Testis (tissue), 3 donors: ENCODE data around the gene NOC2L. TPM values are rescaled to one million over a fixed set of nuclear protein-coding genes. Genes with fewer than 3 reads are reported as not detected.

Source experiments
- DNase-seq: peaks from one replicate; pipeline ENCODE4 v3.0.0-alpha.2; 2019
- H3K27ac ChIP-seq, 2 donors: fragments of 200-600 bp; sonication (generic); one replicate each; pipeline ENCODE4 v1.5.1; 2019
- H3K27me3 ChIP-seq: fragments of 200-600 bp; sonication (generic); one replicate; pipeline ENCODE4 v1.5.1; 2019
- H3K36me3 ChIP-seq: fragments of 200-600 bp; sonication (generic); one replicate; pipeline ENCODE4 v1.5.1; 2017; ENCODE audit warnings: low read depth; ENCODE audit errors: missing control alignments
- H3K4me1 ChIP-seq: fragments of 200-600 bp; sonication (generic); one replicate; pipeline ENCODE4 v1.5.1; 2019
- H3K4me3 ChIP-seq, 2 donors: fragments of 200-600 bp; sonication (generic); one replicate each; pipeline ENCODE4 v1.5.1; 2017 to 2019
- H3K9me3 ChIP-seq: fragments of 200-600 bp; sonication (generic); one replicate; pipeline ENCODE4 v1.5.1; 2017
- CTCF ChIP-seq, 3 experiments: fragments of 450-650 bp in 2 of 3; fragments of 200-600 bp in 1 of 3; sonication (generic) in 1 of 3; IDR thresholded peaks; one replicate each; pipeline ENCODE4 v1.5.1; 2016 to 2019; ENCODE audit warnings: antibody characterized with exemption in 3 of 3, mild to moderate bottlenecking in 2 of 3, moderate library complexity in 1 of 3
- POLR2A ChIP-seq: fragments of 450-650 bp; IDR thresholded peaks from one replicate; pipeline ENCODE4 v1.6.1; 2017; ENCODE audit warnings: antibody characterized with exemption, mild to moderate bottlenecking, moderate library complexity
- WGBS, 2 donors: methylation state at CpG; one replicate each; pipeline ENCODE4 v1.1.5; 2018; 5-methylcytosine and 5-hydroxymethylcytosine counted together
- intact Hi-C: fragments of 100-400 bp; cut with DNase I; formaldehyde crosslinking; loops from one replicate; pipeline ENCODE4 v1.15.1; 2023; ENCODE audit warnings: low total_unique reads
- polyA plus RNA-seq: library from polyadenylated mRNA; stranded (reverse); fragments of 350-450 nt; fragmentation: Illumina TruSeq; extraction: RNeasy Lipid Tissue Mini Kit (QIAGEN cat#74804); gene quantifications from one replicate; pipeline ENCODE4 v1.2.3, GENCODE V29; 2014; ENCODE audit warnings: low read depth, low replicate concordance; ENCODE audit not compliant: insufficient read depth
- total RNA-seq, 2 donors: library from RNA; depleted of rRNA; stranded (reverse); fragments of >200 nt; gene quantifications; one replicate each; pipeline ENCODE4 v1.2.3, GENCODE V29; 2016

Gene NOC2L
- total and polyA plus RNA-seq, 3 donors from 2014 or later: 78.3 to 94.0 (median 82.5) TPM

DNA sequence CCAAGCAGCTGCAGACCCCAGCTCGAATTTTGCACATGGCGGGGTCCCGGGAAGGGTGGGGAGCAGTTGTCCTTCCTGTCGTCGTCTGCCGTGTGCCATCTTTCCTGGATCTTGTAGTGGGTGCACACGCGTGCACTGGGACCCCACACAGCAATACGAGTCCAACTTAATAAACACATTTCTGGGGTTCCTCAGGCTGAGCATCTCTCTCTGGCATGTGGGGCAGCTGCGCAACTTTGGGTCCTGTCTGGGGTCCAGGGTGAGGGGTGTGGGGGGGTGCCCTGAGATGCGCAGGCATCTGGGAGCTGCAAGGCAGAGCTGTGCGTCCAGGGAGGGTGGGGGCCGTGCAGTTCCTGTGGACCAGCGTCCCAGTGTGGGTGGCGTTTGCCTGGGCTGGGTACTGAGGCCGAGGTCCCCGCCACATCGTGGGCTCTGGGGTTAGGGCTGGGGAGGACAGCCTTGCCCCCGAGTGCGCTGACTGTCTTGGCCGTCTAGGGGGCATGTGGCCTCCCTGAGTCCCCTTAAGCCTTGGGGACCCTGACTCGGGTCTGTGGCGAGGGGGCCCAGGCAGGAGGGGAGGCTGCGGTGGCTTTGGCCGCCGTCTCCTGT is 6.6 kb upstream of the NOC2L start:
- H3K9me3 ChIP-seq: no peaks in the 10 kb centered on the region
- H3K4me3 ChIP-seq: no peak overlapping the region
- no peak for DNase-seq
- H3K36me3 ChIP-seq: no peaks in the 10 kb centered on the region
- H3K27me3 ChIP-seq: no peaks in the 10 kb centered on the region
- TF ChIP-seq POLR2A (no peak), CTCF (IDR thresholded peaks at IDR 0.05) (no peak)
- H3K27ac ChIP-seq: no peak overlapping the region
- intact Hi-C loops: no loop called here
- WGBS, 2 donors: 78 to 87% methylated on average over 9 to 26 of the region's 26 CpGs
- peaks cover 5% of the 10 kb centered on the region for H3K4me1 ChIP-seq

- no peaks in the 10 kb centered on the region for H3K9me3 ChIP-seq
- H3K4me1 ChIP-seq: peaks cover 5% of the 10 kb centered on the region
- intact Hi-C loops: no loop called here
- no peaks in the 10 kb centered on the region for H3K27me3 ChIP-seq
- no peaks in the 10 kb centered on the region for H3K36me3 ChIP-seq
- no peak for DNase-seq
- H3K4me3 ChIP-seq: no peak overlapping the region
- TF ChIP-seq POLR2A (no peak), CTCF (IDR thresholded peaks at IDR 0.05) (no peak)
- WGBS, 2 donors: 93 to 94% methylated on average over 17 to 40 of the region's 51 CpGs
- no peak overlapping the region for H3K27ac ChIP-seq
Observed at GRCh38 chr1:964691-965525, 5.9 kb upstream of the NOC2L start.

- no peaks in the 10 kb centered on the region for H3K36me3 ChIP-seq
- H3K4me1 ChIP-seq: peaks cover 5% of the 10 kb centered on the region
- TF ChIP-seq CTCF (IDR thresholded peaks at IDR 0.05) (no peak), POLR2A (no peak)
- H3K27ac ChIP-seq: no peak overlapping the region
- H3K27me3 ChIP-seq: no peaks in the 10 kb centered on the region
- no peak for DNase-seq
- H3K4me3 ChIP-seq: no peak overlapping the region
- WGBS, 2 donors: 88 to 94% methylated on average over 19 to 47 of the region's 47 CpGs
- intact Hi-C loops: no loop called here
- H3K9me3 ChIP-seq: no peaks in the 10 kb centered on the region
Observed at GRCh38 chr1:963746-964525, 4.9 kb upstream of the NOC2L start.

GRCh38 chr1:963301-963651 is 4.2 kb upstream of the NOC2L start:
- WGBS, 2 donors: 95 to 100% methylated on average over 6 to 16 of the region's 16 CpGs
- H3K27me3 ChIP-seq: no peaks in the 10 kb centered on the region
- H3K4me3 ChIP-seq: no peak overlapping the region
- DNase-seq: no peak
- no peak overlapping the region for H3K27ac ChIP-seq
- intact Hi-C loops: no loop called here
- H3K4me1 ChIP-seq: peaks cover 8% of the 10 kb centered on the region
- H3K36me3 ChIP-seq: no peaks in the 10 kb centered on the region
- TF ChIP-seq CTCF (IDR thresholded peaks at IDR 0.05) (no peak), POLR2A (no peak)
- H3K9me3 ChIP-seq: no peaks in the 10 kb centered on the region
